Stimulated activated naive CD4-positive, alpha-beta T cell (primary cell): Measurements from ENCODE around the gene DNM3.

Experiments
- DNase-seq, 6 experiments: peaks; one replicate each; lab custom pipeline; 2025; lab: John Stamatoyannopoulos, UW

The DNM3 gene

DNA sequence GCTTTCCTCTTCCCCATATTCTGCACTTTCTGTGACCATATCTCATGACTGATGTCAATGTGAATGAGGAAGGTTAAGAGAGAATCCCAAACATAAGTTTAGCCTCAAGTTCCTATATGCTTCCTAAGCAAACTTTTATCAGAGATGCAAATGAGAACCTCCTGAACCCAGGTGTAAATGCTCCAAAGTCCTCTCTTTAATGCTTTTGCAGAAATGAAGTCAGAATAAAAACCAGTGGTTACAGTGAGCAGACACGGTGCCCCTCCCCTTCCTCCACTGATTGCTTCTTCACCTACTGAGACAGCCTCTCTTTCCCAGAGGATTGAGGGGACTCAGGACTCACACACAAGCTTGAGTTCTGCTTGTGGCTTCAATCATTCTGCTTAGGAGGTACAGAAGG lies 614.2 kb downstream of the DNM3 start:
- DNase-seq, result no peak

DNA sequence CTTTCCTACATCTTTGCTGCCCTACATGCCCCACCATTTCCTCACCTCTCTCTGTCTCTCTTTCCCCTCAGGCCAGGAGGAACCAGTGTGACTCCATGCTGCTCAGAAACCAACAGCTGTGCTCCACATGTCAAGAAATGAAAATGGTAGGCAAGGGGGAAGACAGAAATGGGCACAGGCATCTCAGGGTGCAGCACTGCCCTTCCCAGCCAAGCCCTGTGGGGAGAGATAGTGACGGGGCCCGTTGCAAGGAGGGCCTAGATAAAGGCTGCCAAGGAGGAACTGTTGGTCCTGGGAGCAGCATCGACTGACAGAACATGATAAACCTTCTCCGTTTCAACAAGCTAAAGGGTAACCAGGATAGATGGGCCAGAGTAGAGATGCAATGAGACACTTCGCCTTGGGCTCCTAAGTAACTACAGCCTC lies 615.1 kb downstream of the DNM3 start:
- DNase-seq, result no peak

- no peak for DNase-seq
Observed at GRCh38 chr1:172457479-172458130, 616.3 kb downstream of the DNM3 start.

DNA sequence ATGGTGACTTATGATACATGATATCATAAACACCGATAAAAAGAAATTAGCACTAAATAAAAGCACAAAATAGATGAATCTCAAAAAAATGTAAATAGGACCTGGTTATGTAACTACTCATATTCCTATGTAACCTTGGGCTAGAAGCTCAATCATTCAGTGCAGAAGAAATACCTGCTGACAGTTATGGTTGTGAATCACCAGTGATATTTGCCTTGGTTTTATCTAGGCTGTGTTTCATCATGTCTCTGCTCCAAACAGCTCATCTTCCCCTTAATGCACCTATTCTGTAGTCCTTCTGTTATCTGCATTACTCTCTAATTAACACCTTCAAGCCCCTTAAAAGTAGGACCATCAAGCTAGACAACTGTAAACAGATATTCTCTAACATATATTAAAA lies 618.9 kb downstream of the DNM3 start:
- no peak for DNase-seq

- DNase-seq, result no peak
Observed at GRCh38 chr1:172460887-172461315, 619.6 kb downstream of the DNM3 start.
